BE2C (cell line): ENCODE data around the gene PGAP6.
A peak's percentile ranks its signal among the peaks of the same experiment; 100 is the strongest.
"Not testable (repeated sequence)": the region's sequence is repeated elsewhere in the genome, so short reads cannot be mapped to it uniquely, and the experiment has no call there.

Experiments used
- DNase-seq: peaks from one replicate; pipeline ENCODE4 v3.0.0-alpha.2; 2020
- H3K27me3 ChIP-seq: fragments of 250-450 bp; sonication (Bioruptor Pico); 2 replicates; pipeline ENCODE4 v1.5.1; 2020; ENCODE audit warnings: mild to moderate bottlenecking
- H3K36me3 ChIP-seq: fragments of 250-450 bp; sonication (Bioruptor Pico); 2 replicates; pipeline ENCODE4 v1.5.1; 2020; ENCODE audit warnings: mild to moderate bottlenecking
- H3K4me1 ChIP-seq: fragments of 250-450 bp; sonication (Bioruptor Pico); 2 replicates; pipeline ENCODE4 v1.5.1; 2020
- H3K4me3 ChIP-seq: 2 replicates; pipeline ENCODE4 v1.5.1; 2011; ENCODE audit warnings: low read depth, low read length
- H3K9me3 ChIP-seq: fragments of 250-450 bp; sonication (Bioruptor Pico); 2 replicates; pipeline ENCODE4 v1.5.1; 2020
- CTCF ChIP-seq: IDR thresholded peaks from 2 replicates; pipeline ENCODE4 v1.5.1; 2012; ENCODE audit warnings: mild to moderate bottlenecking, low read depth, low read length

The PGAP6 gene

GRCh38 chr16:425740-426114 lies 43.9 kb upstream of the PGAP6 start:
- H3K4me1 ChIP-seq, result peaks cover 7% of the 10 kb centered on the region
- no peaks in the 10 kb centered on the region for H3K9me3 ChIP-seq
- DNase-seq, result no peak
- H3K36me3 ChIP-seq, result no peaks in the 10 kb centered on the region
- H3K27me3 ChIP-seq, result peaks cover 4% of the 10 kb centered on the region
- H3K4me3 ChIP-seq, result peak overlapping the region; percentile 70
- TF ChIP-seq CTCF, result no peak

- Histone ChIP-seq H3K9me3 (no peaks in the 10 kb centered on the region), H3K4me1 (peaks cover 7% of the 10 kb centered on the region), H3K4me3 (peak within 1 kb of the TSS; percentile 71), H3K36me3 (no peaks in the 10 kb centered on the region), H3K27me3 (peaks cover 4% of the 10 kb centered on the region)
- peak; percentile 91 for DNase-seq
- TF ChIP-seq CTCF, result peak; percentile 35
Observed at GRCh38 chr16:425082-425718, 43.4 kb upstream of the PGAP6 start, which contains the start of gene RAB11FIP3. TSS of gene RAB11FIP3 (plus strand) at chr16:425649. CDS start at chr16:426007, 358 bp downstream.

GRCh38 chr16:424623-425081 lies 42.9 kb upstream of the PGAP6 start:
- H3K4me1 ChIP-seq, result peaks cover 7% of the 10 kb centered on the region

GRCh38 chr16:424033-424622 lies 42.4 kb upstream of the PGAP6 start:
- no peaks in the 10 kb centered on the region for H3K9me3 ChIP-seq
- H3K4me3 ChIP-seq, result peak overlapping the region; percentile 70
- H3K36me3 ChIP-seq, result no peaks in the 10 kb centered on the region
- peaks cover 7% of the 10 kb centered on the region for H3K4me1 ChIP-seq
- TF ChIP-seq CTCF, result no peak
- DNase-seq, result peak; percentile 48
- H3K27me3 ChIP-seq, result peaks cover 4% of the 10 kb centered on the region

More at GRCh38 chr16:424623-425081, 42.9 kb upstream of the PGAP6 start:
- Histone ChIP-seq H3K27me3 (peaks cover 4% of the 10 kb centered on the region), H3K36me3 (no peaks in the 10 kb centered on the region), H3K4me3 (peak overlapping the region; percentile 70), H3K9me3 (no peaks in the 10 kb centered on the region)
- DNase-seq, result peak; percentile 35
- TF ChIP-seq CTCF, result no peak

- not testable (repeated sequence) for H3K4me1 ChIP-seq, H3K36me3 ChIP-seq, DNase-seq, H3K9me3 ChIP-seq, H3K27me3 ChIP-seq, H3K4me3 ChIP-seq
Observed at GRCh38 chr16:422179-422578, 40.4 kb upstream of the PGAP6 start.

- not testable (repeated sequence) for H3K4me3 ChIP-seq, H3K36me3 ChIP-seq, H3K9me3 ChIP-seq, DNase-seq, H3K27me3 ChIP-seq, H3K4me1 ChIP-seq
Observed at GRCh38 chr16:415170-415498, 33.4 kb upstream of the PGAP6 start.

GRCh38 chr16:414395-415169 lies 32.8 kb upstream of the PGAP6 start:
- H3K36me3 ChIP-seq, result no peaks in the 10 kb centered on the region
- H3K4me3 ChIP-seq, result no peak overlapping the region
- H3K9me3 ChIP-seq, result no peaks in the 10 kb centered on the region
- peaks cover 5% of the 10 kb centered on the region; the same call in 1 of the 2 replicates for H3K4me1 ChIP-seq
- DNase-seq, result no peak
- no peaks in the 10 kb centered on the region for H3K27me3 ChIP-seq
- TF ChIP-seq CTCF, result no peak
